OCI-LY7 (cell line): ENCODE data around the gene CCDC184.

Source experiments
- CTCF ChIP-seq: fragments of 200-600 bp; sonication (generic); conservative IDR thresholded peaks from 2 replicates; pipeline ENCODE4 v1.5.1; 2014; ENCODE audit warnings: mild to moderate bottlenecking, antibody characterized with exemption, low read length, moderate library complexity, mixed read lengths
- EZH2phosphoT487 ChIP-seq: fragments of 200-600 bp; sonication (generic); IDR thresholded peaks from 2 replicates; pipeline ENCODE4 v1.6.1; 2018; ENCODE audit warnings: low read depth, borderline replicate concordance, mild to moderate bottlenecking, mixed run types, antibody characterized with exemption, low read length, moderate library complexity, mixed read lengths

- TF ChIP-seq CTCF, result no peak
- no peak for TF ChIP-seq EZH2phosphoT487
These were observed 11.4 kb downstream of the CCDC184 start for GRCh38 chr12:48194799-48195201.
